Esophagus muscularis mucosa (tissue), 3 donors: Measurements from ENCODE around the gene PCNT.

Experiments
- CTCF ChIP-seq, 3 experiments: fragments of 200-600 bp in 2 of 3; fragments of 450-650 bp in 1 of 3; sonication (generic) in 2 of 3; IDR thresholded peaks; one replicate each; pipeline ENCODE4 v1.5.1; 2017 to 2019; ENCODE audit warnings: antibody characterized with exemption in 3 of 3, mild to moderate bottlenecking in 2 of 3, moderate library complexity in 1 of 3
- POLR2AphosphoS5 ChIP-seq, 2 donors: sonication (generic); formaldehyde crosslinking; IDR thresholded peaks; one replicate each; pipeline ENCODE4 v1.6.1; 2017; ENCODE audit warnings: antibody characterized with exemption in 2 of 2

- TF ChIP-seq POLR2AphosphoS5 (IDR thresholded peaks at IDR 0.05) = no peak
- no peak for TF ChIP-seq CTCF (IDR thresholded peaks at IDR 0.05)
Measured at GRCh38 chr21:46438241-46438640, 114.3 kb downstream of the PCNT start.
